Lower leg skin (tissue), 3 donors: ENCODE measurements around the gene SEPTIN8.

Experiments
- POLR2A ChIP-seq, 2 donors: fragments of 450-650 bp; IDR thresholded peaks; one replicate each; pipeline ENCODE4 v1.6.1; 2016 to 2017; ENCODE audit warnings: antibody characterized with exemption in 2 of 2, mild to moderate bottlenecking in 1 of 2, moderate library complexity in 1 of 2
- TF ChIP-seq, protein P1 (sequence below), 3 donors: fragments of 450-650 bp; IDR thresholded peaks; one replicate each; pipeline ENCODE4 v1.5.1; 2016; ENCODE audit warnings: antibody characterized with exemption in 3 of 3, mild to moderate bottlenecking in 3 of 3, moderate library complexity in 2 of 3

DNA sequence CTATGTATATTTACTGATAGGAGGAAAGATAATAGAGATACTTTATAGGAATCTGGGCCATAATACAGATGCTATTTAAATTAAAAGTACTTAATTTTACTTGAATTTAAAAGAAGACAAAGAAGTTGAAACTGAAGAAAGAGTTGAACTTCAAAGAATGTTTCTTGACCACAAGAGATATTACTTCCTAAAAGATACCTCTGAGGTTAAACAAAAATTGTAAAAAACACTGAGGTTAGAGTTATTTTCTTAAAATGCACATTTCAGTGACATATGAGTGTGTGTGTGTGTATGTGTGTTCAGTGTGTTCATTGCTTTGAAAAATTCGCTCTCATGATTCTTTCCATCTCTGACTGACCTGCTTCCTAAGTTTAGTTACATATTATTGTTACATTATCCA is 3.5 kb upstream of the SEPTIN8 start:
- TF ChIP-seq, protein P1, sequence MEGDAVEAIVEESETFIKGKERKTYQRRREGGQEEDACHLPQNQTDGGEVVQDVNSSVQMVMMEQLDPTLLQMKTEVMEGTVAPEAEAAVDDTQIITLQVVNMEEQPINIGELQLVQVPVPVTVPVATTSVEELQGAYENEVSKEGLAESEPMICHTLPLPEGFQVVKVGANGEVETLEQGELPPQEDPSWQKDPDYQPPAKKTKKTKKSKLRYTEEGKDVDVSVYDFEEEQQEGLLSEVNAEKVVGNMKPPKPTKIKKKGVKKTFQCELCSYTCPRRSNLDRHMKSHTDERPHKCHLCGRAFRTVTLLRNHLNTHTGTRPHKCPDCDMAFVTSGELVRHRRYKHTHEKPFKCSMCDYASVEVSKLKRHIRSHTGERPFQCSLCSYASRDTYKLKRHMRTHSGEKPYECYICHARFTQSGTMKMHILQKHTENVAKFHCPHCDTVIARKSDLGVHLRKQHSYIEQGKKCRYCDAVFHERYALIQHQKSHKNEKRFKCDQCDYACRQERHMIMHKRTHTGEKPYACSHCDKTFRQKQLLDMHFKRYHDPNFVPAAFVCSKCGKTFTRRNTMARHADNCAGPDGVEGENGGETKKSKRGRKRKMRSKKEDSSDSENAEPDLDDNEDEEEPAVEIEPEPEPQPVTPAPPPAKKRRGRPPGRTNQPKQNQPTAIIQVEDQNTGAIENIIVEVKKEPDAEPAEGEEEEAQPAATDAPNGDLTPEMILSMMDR (IDR thresholded peaks at IDR 0.05), result no peak
- no peak for TF ChIP-seq POLR2A (IDR thresholded peaks at IDR 0.05)
